IPS DF 19.7 (cell line): ENCODE data around the gene CYP4F8.
"Not testable (repeated sequence)": the region's sequence is repeated elsewhere in the genome, so short reads cannot be mapped to it uniquely, and the experiment has no call there.

Experiments used
- DNase-seq: peaks from one replicate; pipeline ENCODE4 v3.0.0-alpha.2; 2013; ENCODE audit warnings: low read depth, low spot score

CYP4F8 gene

GRCh38 chr19:15614507-15615379 lies at the start of gene CYP4F8:
Gene CYP4F8, plus strand, starts transcription at chr19:15615218. Its CDS starts 399 bp downstream, at chr19:15615617.
- DNase-seq = no peak

- DNase-seq = no peak
Observed at GRCh38 chr19:15570420-15570819, 44.6 kb upstream of the CYP4F8 start.

- DNase-seq = no peak
Observed at GRCh38 chr19:15575406-15575805, 39.6 kb upstream of the CYP4F8 start.

- DNase-seq = no peak
Observed at GRCh38 chr19:15576526-15577156, 38.4 kb upstream of the CYP4F8 start.

- no peak for DNase-seq
Observed at GRCh38 chr19:15577184-15577771, 37.7 kb upstream of the CYP4F8 start.

GRCh38 chr19:15583346-15583745 lies 31.7 kb upstream of the CYP4F8 start:
- DNase-seq = no peak

- DNase-seq = no peak
Observed at GRCh38 chr19:15584095-15584494, 30.9 kb upstream of the CYP4F8 start.

GRCh38 chr19:15584541-15585115 lies 30.4 kb upstream of the CYP4F8 start:
- DNase-seq = peak; percentile 3

GRCh38 chr19:15587663-15588062 lies 27.4 kb upstream of the CYP4F8 start:
- no peak for DNase-seq

- no peak for DNase-seq
Observed at GRCh38 chr19:15588265-15588664, 26.8 kb upstream of the CYP4F8 start.

GRCh38 chr19:15589760-15590451 lies 25.1 kb upstream of the CYP4F8 start:
- no peak for DNase-seq

- no peak for DNase-seq
Observed at GRCh38 chr19:15591796-15592195, 23.2 kb upstream of the CYP4F8 start.

- DNase-seq = not testable (repeated sequence)
Observed at GRCh38 chr19:15592506-15592905, 22.5 kb upstream of the CYP4F8 start.

GRCh38 chr19:15593766-15594165 lies 21.3 kb upstream of the CYP4F8 start:
- not testable (repeated sequence) for DNase-seq

- DNase-seq = no peak
Observed at GRCh38 chr19:15595069-15595468, 19.9 kb upstream of the CYP4F8 start.

GRCh38 chr19:15607978-15608925 lies 6.8 kb upstream of the CYP4F8 start:
- not testable (repeated sequence) for DNase-seq

- no peak for DNase-seq
Observed at GRCh38 chr19:15609261-15609660, 5.8 kb upstream of the CYP4F8 start.

GRCh38 chr19:15612342-15612741 lies 2.7 kb upstream of the CYP4F8 start:
- DNase-seq = no peak

GRCh38 chr19:15613338-15613737 lies 1.7 kb upstream of the CYP4F8 start:
- no peak for DNase-seq

- no peak for DNase-seq
Observed at GRCh38 chr19:15615526-15615925, 508 bp downstream of the CYP4F8 start.
